Stimulated activated CD4-positive, alpha-beta T cell treated with anti-CD3 and anti-CD28 coated beads, Interleukin-4, amount 100 ng/mL, for 4 hours (primary cell): Measurements from ENCODE around the gene SLCO2A1.

Source experiments
- DNase-seq, 2 experiments: peaks; one replicate each; pipeline ENCODE4 v3.0.0-alpha.2; 2020

SLCO2A1 gene

DNA sequence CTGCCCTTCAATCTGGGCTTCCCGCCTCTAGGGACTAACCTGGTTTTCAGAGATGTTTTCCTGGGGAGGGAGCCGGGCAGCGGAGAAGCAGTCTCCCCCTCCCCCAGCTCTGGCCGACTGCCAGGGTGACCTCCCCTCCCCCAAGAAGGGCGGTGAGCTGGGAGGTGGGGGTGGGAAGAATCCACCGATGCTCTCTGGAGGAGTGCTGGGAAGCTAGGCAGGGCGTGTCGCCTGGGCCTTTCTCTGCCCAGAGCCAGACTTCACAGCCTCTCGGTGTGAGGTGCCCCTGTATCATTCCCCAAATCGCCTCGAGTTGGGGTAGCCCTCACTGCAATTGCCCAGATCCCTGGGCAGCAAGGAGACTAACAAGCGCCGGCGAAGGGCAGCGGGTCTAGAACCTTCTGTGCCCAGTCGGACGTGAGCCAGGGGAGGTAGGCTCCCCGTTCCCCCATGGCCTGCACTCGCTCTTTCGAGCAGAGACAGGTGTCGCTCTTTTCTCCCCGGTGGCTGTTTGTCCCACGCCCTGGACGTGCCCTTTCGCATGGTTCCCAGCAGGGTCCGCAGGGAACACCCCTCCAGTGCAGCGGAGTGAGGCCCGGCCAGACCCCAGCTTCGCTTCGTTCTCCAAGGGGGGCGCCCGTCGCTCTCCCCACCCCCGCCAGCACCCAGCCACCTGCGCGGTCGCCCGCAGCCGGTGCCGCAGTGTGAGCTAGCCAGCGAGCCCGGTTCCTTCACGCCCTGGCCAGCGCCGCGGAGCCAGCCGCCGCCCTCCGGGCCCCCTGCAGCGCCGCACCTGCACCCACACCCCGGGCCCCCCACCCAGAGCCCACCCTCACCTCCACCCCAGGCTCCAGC lies 135.1 kb downstream of the SLCO2A1 start:
- DNase-seq, result no peak

GRCh38 chr3:133893683-133894352 lies 135.9 kb downstream of the SLCO2A1 start:
- DNase-seq, result no peak

DNA sequence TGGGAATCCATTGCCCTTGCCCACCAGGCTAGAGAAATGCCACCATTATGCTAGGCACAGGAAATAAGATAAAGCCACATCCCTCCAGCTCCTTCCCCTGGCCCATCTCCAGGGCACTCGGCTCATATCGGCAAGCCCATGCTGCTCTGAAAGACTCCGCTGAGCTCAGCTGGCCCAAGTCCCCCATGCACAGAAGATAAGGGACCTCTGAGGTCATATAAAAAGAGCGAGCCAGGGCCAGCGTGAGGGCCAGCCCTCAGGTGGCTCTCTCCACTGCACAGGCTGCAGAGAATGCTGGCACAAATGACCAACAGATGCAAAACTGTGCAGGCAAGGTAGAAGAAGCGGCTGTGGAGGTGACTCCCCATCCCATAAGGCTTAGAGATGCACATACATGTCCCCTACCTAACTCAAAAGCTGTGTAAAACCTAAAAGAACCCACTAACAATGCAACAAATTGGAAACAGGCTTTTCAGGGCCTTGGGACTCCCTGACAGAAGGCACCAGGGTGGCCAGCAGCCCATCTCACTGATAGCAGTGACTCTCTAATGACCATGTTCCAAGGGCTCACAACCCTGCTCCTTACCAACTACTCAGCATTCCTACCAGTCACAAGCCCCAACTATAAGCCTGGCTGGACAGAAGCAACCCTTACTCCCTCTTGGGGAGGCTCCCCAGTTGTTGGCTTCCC lies 137.0 kb downstream of the SLCO2A1 start:
- DNase-seq, result no peak

GRCh38 chr3:133891662-133892378 lies 137.9 kb downstream of the SLCO2A1 start:
- no peak for DNase-seq

DNA sequence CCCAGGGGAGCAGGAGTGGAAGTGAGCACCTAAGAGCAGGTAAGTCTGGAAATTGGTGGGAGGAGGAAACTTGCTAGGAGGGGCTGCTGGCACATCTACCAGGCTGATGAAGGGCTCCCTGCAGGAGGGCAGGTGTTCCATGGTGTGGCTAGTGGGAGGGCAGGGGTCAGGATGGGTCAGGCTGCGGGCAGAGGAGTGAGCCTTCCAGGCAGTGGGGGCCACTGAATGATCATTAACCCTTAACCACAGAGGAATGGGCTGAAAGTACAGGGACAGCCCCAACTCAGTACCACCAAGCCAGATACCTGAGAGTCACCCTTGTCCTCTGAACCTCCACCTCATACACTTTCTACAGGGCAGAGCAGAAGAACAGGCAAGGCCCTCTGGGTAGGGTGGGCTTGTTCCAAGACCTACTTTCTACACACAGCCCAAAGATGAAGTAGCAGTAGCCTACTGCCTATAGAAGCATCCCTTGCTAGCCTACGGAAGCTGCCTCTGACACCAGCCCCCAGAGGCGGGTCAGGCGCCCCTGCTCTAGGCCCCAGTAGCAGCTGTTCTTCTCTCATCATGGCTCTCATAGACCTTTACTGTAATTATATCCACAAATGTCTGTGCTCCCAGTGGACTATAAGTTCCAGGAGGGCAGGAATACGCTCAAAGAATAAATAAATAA lies 138.6 kb downstream of the SLCO2A1 start:
- DNase-seq, result no peak

DNA sequence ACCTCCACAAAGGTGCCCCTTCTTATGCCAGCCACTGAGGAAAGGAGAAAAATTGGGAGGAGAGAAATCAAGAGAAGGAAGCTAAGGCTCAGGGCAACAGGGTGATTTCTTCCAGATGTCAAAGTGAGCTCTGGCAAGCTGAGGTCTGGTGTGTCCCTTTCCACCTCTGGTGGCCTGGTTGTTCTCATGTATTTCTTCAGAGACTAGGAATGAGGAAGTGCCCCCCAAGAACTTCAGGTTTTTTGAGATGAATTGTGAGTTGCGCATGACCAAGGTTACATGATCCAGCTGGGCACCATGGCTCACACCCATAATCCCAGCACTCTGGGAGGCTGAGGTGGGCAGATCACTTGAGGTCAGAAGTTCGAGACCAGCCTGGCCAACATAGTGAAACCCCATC lies 139.7 kb downstream of the SLCO2A1 start:
- no peak for DNase-seq

DNA sequence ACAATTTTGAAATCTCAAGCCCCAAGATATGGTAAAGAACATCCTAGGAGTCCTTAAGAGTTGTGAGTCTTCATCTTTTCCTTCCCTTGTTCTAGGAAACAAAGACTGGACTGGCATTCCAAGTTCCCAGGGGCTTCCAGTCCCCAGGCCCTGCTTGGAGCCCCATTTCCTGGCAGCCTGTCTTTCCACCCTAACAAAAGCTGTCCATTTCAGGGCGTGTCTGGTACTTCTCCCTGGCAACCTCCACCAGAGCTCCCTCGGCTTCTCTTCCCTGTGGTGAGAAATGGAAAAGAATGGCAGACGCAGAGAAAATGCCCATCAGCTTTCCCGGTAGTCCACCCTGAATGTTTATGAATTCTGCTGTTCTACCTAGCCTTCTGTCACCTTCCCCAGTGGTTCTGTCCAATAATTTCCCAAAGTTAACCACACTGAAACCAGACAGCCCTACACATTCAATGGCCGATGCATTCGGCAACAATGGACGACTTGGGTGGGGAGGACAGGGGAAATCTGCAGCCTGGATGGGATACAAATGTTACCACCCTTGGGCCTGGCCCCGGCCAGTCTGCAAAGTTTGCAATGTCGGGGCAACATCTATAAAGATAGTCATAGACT lies 140.9 kb downstream of the SLCO2A1 start:
- no peak for DNase-seq

- DNase-seq, result no peak
These were observed 141.7 kb downstream of the SLCO2A1 start for GRCh38 chr3:133887803-133888703.

GRCh38 chr3:133887074-133887802 lies 142.5 kb downstream of the SLCO2A1 start:
- no peak for DNase-seq

GRCh38 chr3:133886031-133886722 lies 143.5 kb downstream of the SLCO2A1 start:
- no peak for DNase-seq

GRCh38 chr3:133884887-133885711 lies 144.6 kb downstream of the SLCO2A1 start:
- DNase-seq, result no peak

DNA sequence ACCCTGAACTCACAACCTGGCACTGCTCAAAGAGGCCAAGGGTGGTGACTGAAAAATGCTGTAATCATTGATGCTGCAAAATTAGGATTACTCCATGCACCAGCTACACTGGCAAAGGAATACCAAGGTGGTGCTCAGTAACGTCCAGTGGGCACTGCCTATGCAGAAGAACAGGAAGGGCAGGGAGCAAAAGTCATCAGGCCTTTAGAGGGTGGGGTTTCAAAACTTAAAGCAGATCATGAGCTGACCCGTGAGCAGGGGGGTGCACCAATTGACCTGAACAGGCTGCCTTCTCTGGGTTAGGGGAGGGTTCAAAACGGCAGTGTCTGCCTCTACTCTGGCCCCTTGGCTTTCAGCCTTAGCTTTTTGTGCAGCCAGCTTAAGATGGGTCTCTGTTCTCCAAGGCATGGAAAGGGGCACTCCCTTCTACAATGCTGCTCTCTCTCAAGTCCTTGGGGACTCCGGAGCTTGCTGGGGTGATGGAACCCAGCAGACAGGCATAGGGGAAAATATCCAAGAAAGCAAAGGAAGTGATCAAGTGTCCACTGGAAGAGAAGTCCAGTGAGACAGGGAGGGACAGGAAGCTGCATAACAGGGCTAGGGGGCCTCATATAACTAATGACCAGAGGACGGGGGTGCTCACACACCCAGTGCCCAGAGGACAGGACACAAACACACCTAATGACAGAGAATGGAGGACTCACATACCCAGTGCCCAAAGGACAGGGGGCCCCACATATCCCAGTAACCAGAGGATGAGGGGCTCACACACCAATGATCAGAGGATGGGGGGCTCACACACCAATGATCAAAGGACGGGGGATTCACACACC lies 145.5 kb downstream of the SLCO2A1 start:
- no peak for DNase-seq

DNA sequence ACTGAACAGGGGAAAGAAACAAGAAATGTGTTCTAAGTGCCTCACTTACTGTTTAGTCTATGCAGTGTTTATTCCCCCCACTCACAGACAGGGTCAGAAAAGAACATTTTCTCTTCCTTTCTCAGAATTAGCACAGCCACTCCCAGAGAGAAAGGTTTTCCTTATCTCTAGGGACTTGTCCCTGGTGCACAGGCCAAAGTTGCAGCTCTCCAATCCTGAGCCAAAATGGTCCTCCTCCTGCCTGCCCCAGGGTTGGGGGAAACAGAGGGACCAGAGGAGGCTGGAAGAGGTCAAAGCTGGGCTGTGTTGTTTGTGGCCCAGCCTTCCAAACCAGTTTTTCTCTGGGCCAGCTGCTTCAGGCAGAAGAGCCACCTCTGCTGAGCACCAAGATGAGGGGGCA lies 146.1 kb downstream of the SLCO2A1 start:
- no peak for DNase-seq

DNA sequence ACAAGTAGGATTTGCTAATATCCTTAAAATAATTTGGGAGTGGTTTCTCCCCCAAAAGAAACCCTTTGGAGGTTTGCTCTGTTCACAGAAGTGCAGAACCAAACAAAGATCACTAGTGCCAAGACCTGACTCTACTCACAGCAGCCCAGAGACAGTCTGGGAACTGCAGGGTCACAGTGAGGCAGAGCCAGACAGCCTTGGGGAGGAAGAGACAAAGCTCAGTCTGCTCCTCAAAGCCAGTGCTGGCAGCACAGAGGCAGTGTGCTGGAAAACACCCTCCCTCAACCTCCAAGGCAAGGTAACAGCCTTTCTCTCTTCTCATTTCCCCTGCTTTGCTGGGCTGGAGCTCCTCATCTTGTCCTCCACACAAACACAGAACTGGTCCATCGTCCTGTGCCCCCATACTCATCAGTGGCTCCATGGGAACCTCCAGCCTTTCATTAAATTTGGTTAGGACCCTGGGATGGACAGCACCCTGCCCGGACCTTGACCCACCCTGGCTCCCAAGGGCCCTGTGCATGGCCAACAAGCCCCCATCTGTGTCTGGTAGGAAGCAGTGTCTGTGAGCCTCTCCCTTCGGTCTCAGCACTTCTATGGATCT lies 146.6 kb downstream of the SLCO2A1 start:
- no peak for DNase-seq

DNA sequence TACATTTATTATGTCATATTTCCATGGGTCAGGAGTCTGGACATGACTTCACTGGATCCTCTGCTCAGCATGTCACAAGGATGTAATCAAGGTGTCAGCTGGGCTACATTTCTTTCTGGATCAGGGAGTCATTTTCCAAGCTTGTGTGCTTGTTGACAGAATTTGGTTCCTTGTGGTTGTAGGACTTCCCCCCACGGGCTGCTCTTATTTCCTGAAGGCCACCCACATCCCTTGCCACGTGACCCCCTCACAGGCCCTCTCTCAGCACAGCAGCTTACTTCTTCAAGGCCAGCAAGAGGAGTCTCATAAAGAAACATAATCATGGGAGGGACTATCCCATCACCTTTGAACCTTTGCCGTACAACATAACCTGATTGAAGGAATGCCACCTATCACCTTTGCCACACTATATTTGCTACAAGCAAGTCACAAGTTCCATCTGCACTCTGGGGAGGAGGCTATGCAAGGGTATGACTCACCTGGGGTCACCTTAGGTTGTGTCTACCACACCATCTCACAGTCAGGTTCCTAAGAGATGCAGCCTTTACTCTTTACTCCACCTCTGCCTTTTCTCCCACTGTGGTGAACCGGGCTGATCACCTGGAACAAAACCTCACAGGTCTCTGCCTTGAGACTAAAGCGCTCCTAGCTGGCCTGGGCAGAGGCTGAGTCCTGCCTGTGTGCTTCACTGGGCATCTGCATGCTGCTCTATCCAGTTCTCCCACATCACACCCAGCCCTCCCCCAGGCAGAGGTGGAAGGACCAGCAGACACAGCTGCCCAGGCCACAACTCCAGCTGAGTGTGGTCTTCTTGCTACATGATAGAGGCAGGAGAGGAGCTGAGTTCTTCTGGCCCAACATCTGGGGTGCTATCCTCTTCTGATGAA lies 147.5 kb downstream of the SLCO2A1 start:
- no peak for DNase-seq

DNA sequence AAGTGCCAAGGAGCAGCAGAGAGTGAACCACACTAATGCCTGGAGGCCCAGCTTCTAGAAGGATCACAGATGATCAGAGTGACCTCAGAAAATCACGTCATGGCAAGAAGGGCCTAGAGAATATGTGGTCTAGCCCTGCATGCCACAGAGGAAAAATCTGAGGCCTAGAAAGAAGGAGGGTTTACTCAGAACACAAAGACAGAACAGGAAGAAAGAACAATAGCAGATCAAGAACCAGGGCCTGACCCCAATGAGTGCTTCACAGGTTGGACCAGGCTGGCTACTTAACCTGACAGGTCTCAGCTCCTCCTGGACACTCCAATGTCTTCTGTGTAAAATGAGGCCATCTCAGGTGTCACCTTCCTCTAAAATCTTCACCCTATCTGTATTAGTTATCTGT lies 148.2 kb downstream of the SLCO2A1 start:
- no peak for DNase-seq
